Spleen (tissue), 11 donors: ENCODE data around the gene DUSP16. TPM values are rescaled to one million over a fixed set of nuclear protein-coding genes. Genes with fewer than 3 reads are reported as not detected.
"Not testable (repeated sequence)": the region's sequence is repeated elsewhere in the genome, so short reads cannot be mapped to it uniquely, and the experiment has no call there.

ENCODE experiments used
- DNase-seq: peaks from one replicate; pipeline ENCODE4 v3.0.0-alpha.2; 2020
- H3K27ac ChIP-seq, 8 donors: fragments of 200-600 bp; sonication (generic) in 7 of 8; 1 replicate in 4 of 8; 2 replicates in 4 of 8; pipeline versions ENCODE4 v1.5.0 to v1.8.0; 2016 to 2021; ENCODE audit warnings: inconsistent platforms in 4 of 8, mild to moderate bottlenecking in 4 of 8, moderate library complexity in 1 of 8
- H3K27me3 ChIP-seq, 7 donors: fragments of 200-600 bp; sonication (generic) in 6 of 7; replicated peaks in 1 of 7; 1 replicate in 4 of 7; 2 replicates in 3 of 7; pipeline versions ENCODE4 v1.5.0 to v1.8.0; 2016 to 2021; ENCODE audit warnings: inconsistent platforms in 3 of 7, mild to moderate bottlenecking in 1 of 7
- H3K36me3 ChIP-seq, 6 donors: fragments of 200-600 bp; sonication (generic) in 5 of 6; 1 replicate in 4 of 6; 2 replicates in 2 of 6; pipeline versions ENCODE4 v1.5.0 to v1.8.0; 2016 to 2021; ENCODE audit warnings: inconsistent platforms in 2 of 6
- H3K4me1 ChIP-seq, 6 donors: fragments of 200-600 bp; sonication (generic) in 5 of 6; 1 replicate in 3 of 6; 2 replicates in 3 of 6; pipeline versions ENCODE4 v1.5.0 to v1.8.0; 2016 to 2021; ENCODE audit warnings: inconsistent platforms in 3 of 6
- H3K4me3 ChIP-seq, 8 donors: fragments of 200-600 bp; sonication (generic) in 7 of 8; 1 replicate in 4 of 8; 2 replicates in 4 of 8; pipeline versions ENCODE4 v1.5.0 to v1.8.0; 2016 to 2021; ENCODE audit warnings: inconsistent platforms in 4 of 8, mild to moderate bottlenecking in 4 of 8, moderate library complexity in 2 of 8
- H3K9me3 ChIP-seq, 8 donors: fragments of 200-600 bp; sonication (generic) in 7 of 8; 1 replicate in 4 of 8; 2 replicates in 4 of 8; pipeline versions ENCODE4 v1.5.0 to v1.8.0; 2016 to 2021; ENCODE audit warnings: inconsistent platforms in 4 of 8
- CTCF ChIP-seq, 11 experiments: fragments of 200-600 bp in 7 of 11; fragments of 450-650 bp in 4 of 11; sonication (generic) in 4 of 11; IDR thresholded peaks in 8 of 11; conservative IDR thresholded peaks in 3 of 11; 1 replicate in 7 of 11; 2 replicates in 4 of 11; pipeline versions ENCODE4 v1.4.0 to v1.8.0; 2016 to 2021; ENCODE audit warnings: antibody characterized with exemption in 11 of 11, inconsistent platforms in 4 of 11, mild to moderate bottlenecking in 1 of 11
- POLR2A ChIP-seq, 3 donors: fragments of 450-650 bp; IDR thresholded peaks; one replicate each; pipeline ENCODE4 v1.5.1; 2017; ENCODE audit warnings: antibody characterized with exemption in 3 of 3, mild to moderate bottlenecking in 1 of 3
- POLR2AphosphoS5 ChIP-seq, 3 donors: sonication (generic); formaldehyde crosslinking; IDR thresholded peaks; one replicate each; pipeline ENCODE4 v1.5.1; 2017; ENCODE audit warnings: antibody characterized with exemption in 3 of 3
- WGBS, 5 donors: extraction: QIAGEN DNeasy Blood & Tissue Kit in 3 of 5; methylation state at CpG; one replicate each; pipeline versions ENCODE4 v1.1.5 to v1.1.7; 2013 to 2018; 5-methylcytosine and 5-hydroxymethylcytosine counted together
- intact Hi-C: fragments of 100-400 bp; cut with DNase I; formaldehyde crosslinking; loops from one replicate; pipeline ENCODE4 v1.15.0; 2023; ENCODE audit warnings: low total_unique reads
- polyA plus RNA-seq, 3 donors: library from polyadenylated mRNA; stranded (reverse); fragments of 200-250 nt; gene quantifications; one replicate each; pipeline ENCODE4 v1.2.1, GENCODE V29; 2013
- total RNA-seq, 7 donors: library from RNA; depleted of rRNA in 3 of 7; stranded (reverse); fragments of >200 nt in 3 of 7; fragmentation: NEBNext Ultra II Directional in 4 of 7; extraction: Animal tissue kit (Norgen Biotek cat#: 25700) in 4 of 7; gene quantifications; one replicate each; pipeline versions ENCODE4 v1.1.0 to v1.2.1, GENCODE V29; 2016 to 2021
- donor health status: healthy with polysubstance abuse.
- donor health status: DM: no; HTN: no; CAD: no; lungs with moderate emphysema.
- donor health status: DM: no; HTN: no; CAD: no.
- donor health status: Bipolar disorder and iron deficiency.
- donor health status: healthy.
- donor health status: DM: no; HTN: no; CAD: no.
- donor health status: DM: yes; HTN: yes; CAD: no.

Gene DUSP16
- total and polyA plus RNA-seq, 10 donors = 2.2 to 43.7 (median 20.8) TPM

GRCh38 chr12:12503384-12504078 lies 59.1 kb downstream of the DUSP16 start:
- Histone ChIP-seq H3K4me3 (no peak overlapping the region), H3K27me3 (no peaks in the 10 kb centered on the region), H3K27ac (peak overlapping the region in 4 of 8 donors; percentile 10 to 72 (median 34)), H3K4me1 (peaks cover 5 to 75% (median 20%) of the 10 kb centered on the region in 6 donors), H3K9me3 (no peaks in the 10 kb centered on the region), H3K36me3 (peaks cover 0 to 6% (median 0%) of the 10 kb centered on the region in 6 donors)
- DNase-seq = no peak
- TF ChIP-seq POLR2A (IDR thresholded peaks at IDR 0.05) = no peak
- TF ChIP-seq CTCF (IDR thresholded peaks at IDR 0.05 in 8 of 11, conservative IDR thresholded peaks at IDR 0.05 in 3 of 11) = no peak
- no peak for TF ChIP-seq POLR2AphosphoS5 (IDR thresholded peaks at IDR 0.05)
- intact Hi-C loops = no loop called here
- 65 to 85% (median 78%) methylated on average over 9 of the region's 9 CpGs for WGBS, 5 donors

GRCh38 chr12:12502815-12503151 lies 59.9 kb downstream of the DUSP16 start:
- peak overlapping the region in 3 of 8 donors; percentile 24 to 72 (median 45) for H3K27ac ChIP-seq
- H3K9me3 ChIP-seq = no peaks in the 10 kb centered on the region
- H3K4me1 ChIP-seq = peaks cover 5 to 72% (median 20%) of the 10 kb centered on the region in 6 donors
- no peak overlapping the region for H3K4me3 ChIP-seq
- DNase-seq = no peak
- peaks cover 0 to 10% (median 0%) of the 10 kb centered on the region in 6 donors for H3K36me3 ChIP-seq
- 86 to 94% (median 89%) methylated on average over 5 of the region's 5 CpGs for WGBS, 5 donors
- TF ChIP-seq POLR2AphosphoS5 (IDR thresholded peaks at IDR 0.05) (no peak), CTCF (IDR thresholded peaks at IDR 0.05 in 8 of 11, conservative IDR thresholded peaks at IDR 0.05 in 3 of 11) (no peak), POLR2A (IDR thresholded peaks at IDR 0.05) (no peak)
- no peaks in the 10 kb centered on the region for H3K27me3 ChIP-seq
- intact Hi-C loops = no loop called here

GRCh38 chr12:12502130-12502814 lies 60.4 kb downstream of the DUSP16 start:
- intact Hi-C loops, H3K4me3 ChIP-seq, H3K27me3 ChIP-seq, H3K9me3 ChIP-seq, DNase-seq: not testable (repeated sequence)
- 83 to 92% (median 88%) methylated on average over 6 to 7 of the region's 7 CpGs for WGBS, 5 donors
- peak overlapping the region in 3 of 8 donors; percentile 24 to 72 (median 45) for H3K27ac ChIP-seq
- peaks cover 0 to 10% (median 0%) of the 10 kb centered on the region in 6 donors for H3K36me3 ChIP-seq
- peaks cover 5 to 70% (median 18%) of the 10 kb centered on the region in 6 donors for H3K4me1 ChIP-seq

GRCh38 chr12:12501121-12501520 lies 61.5 kb downstream of the DUSP16 start:
- Histone ChIP-seq H3K9me3 (no peaks in the 10 kb centered on the region), H3K27ac (peak overlapping the region in 3 of 8 donors; percentile 9 to 19 (median 11)), H3K27me3 (no peaks in the 10 kb centered on the region), H3K4me3 (no peak overlapping the region), H3K36me3 (peaks cover 0 to 10% (median 0%) of the 10 kb centered on the region in 6 donors), H3K4me1 (peaks cover 0 to 58% (median 8%) of the 10 kb centered on the region in 6 donors)
- no peak for TF ChIP-seq CTCF (IDR thresholded peaks at IDR 0.05 in 8 of 11, conservative IDR thresholded peaks at IDR 0.05 in 3 of 11)
- TF ChIP-seq POLR2A (IDR thresholded peaks at IDR 0.05) = no peak
- TF ChIP-seq POLR2AphosphoS5 (IDR thresholded peaks at IDR 0.05) = no peak
- DNase-seq = no peak
- intact Hi-C loops = no loop called here
- 59 to 79% (median 75%) methylated on average over 3 of the region's 3 CpGs for WGBS, 5 donors
